Lower leg skin (tissue), 3 donors: ENCODE results near the gene TBX5.
A peak's percentile ranks its signal among the peaks of the same experiment; 100 is the strongest.

Experiments
- POLR2A ChIP-seq, 2 donors: fragments of 450-650 bp; IDR thresholded peaks; one replicate each; pipeline ENCODE4 v1.6.1; 2016 to 2017; ENCODE audit warnings: antibody characterized with exemption in 2 of 2, mild to moderate bottlenecking in 1 of 2, moderate library complexity in 1 of 2
- TF ChIP-seq, protein P1 (sequence below), 3 donors: fragments of 450-650 bp; IDR thresholded peaks; one replicate each; pipeline ENCODE4 v1.5.1; 2016; ENCODE audit warnings: antibody characterized with exemption in 3 of 3, mild to moderate bottlenecking in 3 of 3, moderate library complexity in 2 of 3

DNA sequence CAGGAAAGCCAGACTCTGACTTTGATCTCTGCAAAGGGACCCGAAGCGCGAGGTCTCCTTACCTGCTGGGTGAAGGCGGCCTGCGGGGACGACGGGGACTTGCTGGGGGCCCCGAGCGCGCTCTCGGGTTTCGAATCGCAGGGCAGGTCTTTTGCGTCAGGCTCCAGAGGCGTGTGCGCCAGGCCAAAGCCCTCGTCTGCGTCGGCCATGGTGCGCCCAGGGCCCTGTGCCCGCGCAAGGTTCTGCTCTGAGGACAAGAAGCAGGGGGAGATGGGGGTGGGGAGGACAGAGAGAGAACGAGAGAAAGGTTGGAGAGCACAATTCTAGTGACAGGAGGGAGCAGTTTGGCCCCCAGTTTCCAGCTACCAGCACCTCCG, 2.3 kb downstream of the TBX5 start:
- TF ChIP-seq, protein P1, sequence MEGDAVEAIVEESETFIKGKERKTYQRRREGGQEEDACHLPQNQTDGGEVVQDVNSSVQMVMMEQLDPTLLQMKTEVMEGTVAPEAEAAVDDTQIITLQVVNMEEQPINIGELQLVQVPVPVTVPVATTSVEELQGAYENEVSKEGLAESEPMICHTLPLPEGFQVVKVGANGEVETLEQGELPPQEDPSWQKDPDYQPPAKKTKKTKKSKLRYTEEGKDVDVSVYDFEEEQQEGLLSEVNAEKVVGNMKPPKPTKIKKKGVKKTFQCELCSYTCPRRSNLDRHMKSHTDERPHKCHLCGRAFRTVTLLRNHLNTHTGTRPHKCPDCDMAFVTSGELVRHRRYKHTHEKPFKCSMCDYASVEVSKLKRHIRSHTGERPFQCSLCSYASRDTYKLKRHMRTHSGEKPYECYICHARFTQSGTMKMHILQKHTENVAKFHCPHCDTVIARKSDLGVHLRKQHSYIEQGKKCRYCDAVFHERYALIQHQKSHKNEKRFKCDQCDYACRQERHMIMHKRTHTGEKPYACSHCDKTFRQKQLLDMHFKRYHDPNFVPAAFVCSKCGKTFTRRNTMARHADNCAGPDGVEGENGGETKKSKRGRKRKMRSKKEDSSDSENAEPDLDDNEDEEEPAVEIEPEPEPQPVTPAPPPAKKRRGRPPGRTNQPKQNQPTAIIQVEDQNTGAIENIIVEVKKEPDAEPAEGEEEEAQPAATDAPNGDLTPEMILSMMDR (IDR thresholded peaks at IDR 0.05) = no peak
- TF ChIP-seq POLR2A (IDR thresholded peaks at IDR 0.05) = peak in 1 of 2 donors; percentile 8
